Fibroblast of pulmonary artery (primary cell): Measurements from ENCODE around the gene STXBP4.
A peak's percentile ranks its signal among the peaks of the same experiment; 100 is the strongest.

ENCODE experiments used
- DNase-seq: peaks from one replicate; pipeline ENCODE4 v3.0.0-alpha.2; 2010; ENCODE audit warnings: low read depth
- H3K4me3 ChIP-seq: replicated peaks from 2 replicates; pipeline ENCODE4 v1.5.1; 2011; ENCODE audit warnings: low read depth, mild to moderate bottlenecking, control low read depth, low read length, moderate library complexity
- TF ChIP-seq, protein P1 (sequence below): IDR thresholded peaks from 2 replicates; pipeline ENCODE4 v1.5.1; 2011; ENCODE audit warnings: mild to moderate bottlenecking, control low read depth, low read length, inconsistent platforms; ENCODE audit errors: missing control alignments

Gene STXBP4

DNA sequence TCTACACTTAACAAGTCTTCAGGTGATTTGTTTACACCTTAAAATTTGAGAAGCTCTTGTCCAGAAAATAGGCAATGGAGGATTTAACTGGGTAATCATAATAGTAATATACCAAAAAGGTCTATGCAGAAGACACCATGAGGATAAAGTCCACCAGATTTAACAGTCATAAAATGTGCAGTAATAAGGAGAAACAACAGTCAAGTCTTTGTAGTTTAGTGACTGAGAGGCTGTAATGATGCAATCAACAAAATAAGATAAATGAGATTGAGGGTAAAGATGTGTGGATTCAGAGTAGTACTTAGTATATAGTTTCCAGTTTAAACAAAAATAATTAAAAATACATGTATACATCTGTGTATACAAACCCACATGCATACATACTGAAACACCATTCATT is 91.2 kb downstream of the STXBP4 start:
- TF ChIP-seq, protein P1, sequence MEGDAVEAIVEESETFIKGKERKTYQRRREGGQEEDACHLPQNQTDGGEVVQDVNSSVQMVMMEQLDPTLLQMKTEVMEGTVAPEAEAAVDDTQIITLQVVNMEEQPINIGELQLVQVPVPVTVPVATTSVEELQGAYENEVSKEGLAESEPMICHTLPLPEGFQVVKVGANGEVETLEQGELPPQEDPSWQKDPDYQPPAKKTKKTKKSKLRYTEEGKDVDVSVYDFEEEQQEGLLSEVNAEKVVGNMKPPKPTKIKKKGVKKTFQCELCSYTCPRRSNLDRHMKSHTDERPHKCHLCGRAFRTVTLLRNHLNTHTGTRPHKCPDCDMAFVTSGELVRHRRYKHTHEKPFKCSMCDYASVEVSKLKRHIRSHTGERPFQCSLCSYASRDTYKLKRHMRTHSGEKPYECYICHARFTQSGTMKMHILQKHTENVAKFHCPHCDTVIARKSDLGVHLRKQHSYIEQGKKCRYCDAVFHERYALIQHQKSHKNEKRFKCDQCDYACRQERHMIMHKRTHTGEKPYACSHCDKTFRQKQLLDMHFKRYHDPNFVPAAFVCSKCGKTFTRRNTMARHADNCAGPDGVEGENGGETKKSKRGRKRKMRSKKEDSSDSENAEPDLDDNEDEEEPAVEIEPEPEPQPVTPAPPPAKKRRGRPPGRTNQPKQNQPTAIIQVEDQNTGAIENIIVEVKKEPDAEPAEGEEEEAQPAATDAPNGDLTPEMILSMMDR = no peak
- no peak for DNase-seq
- H3K4me3 ChIP-seq = no peak overlapping the region

DNA sequence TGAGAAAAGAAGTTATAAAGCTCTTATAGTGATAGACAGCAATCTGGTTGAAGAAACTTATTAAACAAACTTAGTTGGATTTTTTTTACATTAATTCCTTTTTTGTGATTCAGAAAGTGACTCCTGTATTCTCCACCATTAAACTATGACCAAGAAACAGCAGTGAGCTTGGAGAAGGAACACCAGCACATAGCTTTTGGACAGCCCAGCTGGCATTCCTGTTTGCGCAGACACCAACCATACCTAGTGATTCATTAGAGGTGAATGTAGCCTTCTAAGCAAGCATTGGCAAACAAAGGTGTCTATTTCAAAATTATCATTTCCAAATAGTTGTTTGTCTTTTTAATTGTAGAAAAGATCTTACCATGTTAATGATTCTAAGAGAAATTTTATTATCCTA is 94.4 kb downstream of the STXBP4 start:
- TF ChIP-seq, protein P1 = no peak
- H3K4me3 ChIP-seq = no peak overlapping the region
- DNase-seq = peak; percentile 8

- H3K4me3 ChIP-seq = no peak overlapping the region
- no peak for DNase-seq
- TF ChIP-seq, protein P1 = no peak
Measured at GRCh38 chr17:55063885-55064874, 95.6 kb downstream of the STXBP4 start.

DNA sequence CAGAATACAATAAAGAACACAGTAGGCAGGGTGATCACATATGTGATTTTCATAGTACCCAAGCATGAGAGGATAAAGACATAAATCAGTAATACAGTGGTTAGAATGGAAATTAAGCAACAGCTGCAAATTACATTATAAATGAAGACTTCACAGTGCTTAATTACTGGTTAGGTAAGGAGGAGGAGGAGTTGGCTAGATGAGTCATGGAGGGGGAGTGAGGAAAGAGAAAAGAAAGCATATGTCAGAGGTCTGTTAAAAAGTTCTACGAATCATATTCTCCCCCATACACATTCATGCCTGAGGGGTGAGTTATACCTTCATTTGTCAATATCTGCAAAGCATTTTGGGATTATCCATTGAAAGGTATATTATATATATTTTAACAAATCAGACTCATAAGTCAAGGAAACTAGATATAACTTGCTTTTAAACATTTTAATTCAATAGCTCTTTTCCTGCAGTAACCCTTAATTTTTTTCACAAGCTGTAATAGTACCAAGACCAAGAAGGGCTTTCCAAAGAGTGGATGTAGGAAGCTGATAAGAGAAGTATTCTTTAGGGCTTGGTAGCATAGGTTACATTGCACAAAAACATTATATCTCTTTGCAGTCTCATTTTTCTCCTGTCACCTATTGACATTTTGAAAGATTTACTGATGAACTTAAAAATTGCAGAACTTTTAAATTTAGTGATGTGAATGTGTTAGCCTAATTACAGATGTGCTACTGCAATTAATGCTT is 99.3 kb downstream of the STXBP4 start:
- TF ChIP-seq, protein P1 = no peak
- peak; percentile 46 for DNase-seq
- H3K4me3 ChIP-seq = no peak overlapping the region

GRCh38 chr17:55068862-55069811 is 100.6 kb downstream of the STXBP4 start:
- H3K4me3 ChIP-seq = no peak overlapping the region
- DNase-seq = no peak

GRCh38 chr17:55069983-55070529 is 101.5 kb downstream of the STXBP4 start:
- no peak overlapping the region for H3K4me3 ChIP-seq
- DNase-seq = no peak
- TF ChIP-seq, protein P1 = no peak

More at GRCh38 chr17:55068862-55069811, 100.6 kb downstream of the STXBP4 start:
- TF ChIP-seq, protein P1 = no peak
